ENCODE data around the gene CHST11.

DNA sequence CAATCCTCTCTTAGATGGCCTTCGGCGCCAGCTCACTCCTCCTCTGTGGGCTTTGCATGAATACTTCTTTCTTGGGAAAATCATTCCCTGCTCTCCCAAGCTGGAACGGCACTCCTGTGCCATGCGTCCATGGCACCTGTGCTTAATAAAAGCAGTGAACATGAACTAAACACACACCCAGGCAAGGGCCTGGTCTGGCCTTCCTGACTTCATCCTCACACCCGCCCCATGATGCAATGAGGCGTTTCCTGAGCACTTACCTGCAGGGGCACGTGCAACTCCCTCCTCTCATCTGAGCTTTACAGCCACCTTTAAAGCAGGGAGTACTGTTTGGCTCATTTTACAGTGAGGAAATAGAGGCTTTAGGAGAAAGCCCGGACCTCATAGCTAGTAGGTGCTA is 281.6 kb downstream of the CHST11 start:
- TF ChIP-seq, protein P1, sequence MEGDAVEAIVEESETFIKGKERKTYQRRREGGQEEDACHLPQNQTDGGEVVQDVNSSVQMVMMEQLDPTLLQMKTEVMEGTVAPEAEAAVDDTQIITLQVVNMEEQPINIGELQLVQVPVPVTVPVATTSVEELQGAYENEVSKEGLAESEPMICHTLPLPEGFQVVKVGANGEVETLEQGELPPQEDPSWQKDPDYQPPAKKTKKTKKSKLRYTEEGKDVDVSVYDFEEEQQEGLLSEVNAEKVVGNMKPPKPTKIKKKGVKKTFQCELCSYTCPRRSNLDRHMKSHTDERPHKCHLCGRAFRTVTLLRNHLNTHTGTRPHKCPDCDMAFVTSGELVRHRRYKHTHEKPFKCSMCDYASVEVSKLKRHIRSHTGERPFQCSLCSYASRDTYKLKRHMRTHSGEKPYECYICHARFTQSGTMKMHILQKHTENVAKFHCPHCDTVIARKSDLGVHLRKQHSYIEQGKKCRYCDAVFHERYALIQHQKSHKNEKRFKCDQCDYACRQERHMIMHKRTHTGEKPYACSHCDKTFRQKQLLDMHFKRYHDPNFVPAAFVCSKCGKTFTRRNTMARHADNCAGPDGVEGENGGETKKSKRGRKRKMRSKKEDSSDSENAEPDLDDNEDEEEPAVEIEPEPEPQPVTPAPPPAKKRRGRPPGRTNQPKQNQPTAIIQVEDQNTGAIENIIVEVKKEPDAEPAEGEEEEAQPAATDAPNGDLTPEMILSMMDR (IDR thresholded peaks at IDR 0.05) = no peak
- TF ChIP-seq POLR2A (IDR thresholded peaks at IDR 0.05) = no peak
